HEK293 (cell line): ENCODE measurements around the gene PRSS53.
A peak's percentile ranks its signal among the peaks of the same experiment; 100 is the strongest.

ENCODE experiments used
- CTCF ChIA-PET: fragments of 350-600 bp; formaldehyde crosslinking; extraction: SDS; loops from one replicate; lab custom pipeline; 2021; ENCODE audit warnings: antibody characterized with exemption; lab: Yijun Ruan, JAX
- POLR2A ChIA-PET: fragments of 300-600 bp; formaldehyde crosslinking; extraction: SDS; loops from one replicate; lab custom pipeline; 2020; ENCODE audit warnings: antibody characterized with exemption, inconsistent platforms; lab: Yijun Ruan, JAX
- H3K27ac ChIP-seq: fragments of 200-500 bp; sonication (Bioruptor generic); 2 replicates; pipeline ENCODE4 v1.5.1; 2014; ENCODE audit warnings: low read depth, low read length, control low read depth, inconsistent platforms; ENCODE audit errors: extremely low read depth
- H3K36me3 ChIP-seq, 2 experiments: fragments of 200-500 bp in 1 of 2; sonication (Bioruptor generic) in 1 of 2; 1 replicate in 1 of 2; 2 replicates in 1 of 2; pipeline ENCODE4 v1.5.1; 2014 to 2017; ENCODE audit warnings: inconsistent platforms in 2 of 2, low read length in 2 of 2; ENCODE audit not compliant: control insufficient read depth in 2 of 2, insufficient read depth in 1 of 2
- H3K4me1 ChIP-seq: fragments of 200-500 bp; sonication (Bioruptor generic); 2 replicates; pipeline ENCODE4 v1.5.1; 2014; ENCODE audit warnings: mild to moderate bottlenecking, low read length, inconsistent platforms; ENCODE audit not compliant: control insufficient read depth, insufficient read depth
- H3K4me3 ChIP-seq: 2 replicates; pipeline ENCODE4 v1.5.1; 2011; ENCODE audit warnings: low read depth, mild to moderate bottlenecking, control low read depth, low read length, moderate library complexity
- H3K9me3 ChIP-seq: fragments of 200-500 bp; sonication (Bioruptor generic); 2 replicates; pipeline ENCODE4 v1.5.1; 2014; ENCODE audit warnings: low read depth, low read length, inconsistent platforms; ENCODE audit not compliant: control insufficient read depth, insufficient read depth
- FEZF1 ChIP-seq: fragments of 450-650 bp; formaldehyde crosslinking; IDR thresholded peaks from 2 replicates; pipeline ENCODE4 v1.5.1; 2016; ENCODE audit warnings: missing biosample characterization, missing genetic modification characterization
- HOXD13 ChIP-seq: sonication (generic); formaldehyde crosslinking; IDR thresholded peaks from 2 replicates; pipeline ENCODE4 v1.8.0; 2022; ENCODE audit warnings: missing genetic modification reagents, borderline replicate concordance
- PRDM1 ChIP-seq: fragments of 450-650 bp; formaldehyde crosslinking; IDR thresholded peaks from 2 replicates; pipeline ENCODE4; 2016; ENCODE audit warnings: missing biosample characterization, missing genetic modification characterization
- PRDM10 ChIP-seq: fragments of 450-650 bp; formaldehyde crosslinking; IDR thresholded peaks from 2 replicates; pipeline ENCODE4 v1.5.1; 2016; ENCODE audit warnings: missing biosample characterization, missing genetic modification characterization
- PRDM6 ChIP-seq: fragments of 450-650 bp; formaldehyde crosslinking; IDR thresholded peaks from 2 replicates; pipeline ENCODE4 v1.5.1; 2017; ENCODE audit warnings: missing biosample characterization, missing genetic modification characterization
- ZBTB20 ChIP-seq: fragments of 450-650 bp; formaldehyde crosslinking; IDR thresholded peaks from 2 replicates; pipeline ENCODE4 v1.5.1; 2016; ENCODE audit warnings: missing biosample characterization, missing genetic modification characterization
- ZBTB48 ChIP-seq: fragments of 450-650 bp; formaldehyde crosslinking; IDR thresholded peaks from 2 replicates; pipeline ENCODE4 v1.5.1; 2016; ENCODE audit warnings: missing biosample characterization, missing genetic modification characterization
- ZNF112 ChIP-seq: fragments of 450-650 bp; formaldehyde crosslinking; IDR thresholded peaks from 2 replicates; pipeline ENCODE4 v1.5.0; 2017; ENCODE audit warnings: missing biosample characterization, missing genetic modification characterization
- ZNF114 ChIP-seq: fragments of 450-650 bp; formaldehyde crosslinking; IDR thresholded peaks from 2 replicates; pipeline ENCODE4 v1.5.0; 2017; ENCODE audit warnings: missing biosample characterization, missing genetic modification characterization
- ZNF121 ChIP-seq: fragments of 450-650 bp; formaldehyde crosslinking; IDR thresholded peaks from 2 replicates; pipeline ENCODE4 v1.5.1; 2016; ENCODE audit warnings: missing biosample characterization, missing genetic modification characterization
- ZNF133 ChIP-seq: fragments of 450-650 bp; formaldehyde crosslinking; IDR thresholded peaks from 2 replicates; pipeline ENCODE4 v1.5.1; 2016; ENCODE audit warnings: missing biosample characterization, missing genetic modification characterization
- ZNF248 ChIP-seq: fragments of 450-650 bp; formaldehyde crosslinking; IDR thresholded peaks from 2 replicates; pipeline ENCODE4 v1.5.1; 2017; ENCODE audit warnings: missing biosample characterization, missing genetic modification characterization
- ZNF266 ChIP-seq: fragments of 450-650 bp; formaldehyde crosslinking; IDR thresholded peaks from 2 replicates; pipeline ENCODE4 v1.5.1; 2016; ENCODE audit warnings: missing biosample characterization, missing genetic modification characterization, low read depth
- ZNF292 ChIP-seq: fragments of 450-650 bp; formaldehyde crosslinking; IDR thresholded peaks from 2 replicates; pipeline ENCODE4 v1.5.1; 2016; ENCODE audit warnings: low read depth, missing biosample characterization, missing genetic modification characterization, borderline replicate concordance
- ZNF404 ChIP-seq: fragments of 450-650 bp; formaldehyde crosslinking; IDR thresholded peaks from 2 replicates; pipeline ENCODE4 v1.5.1; 2017; ENCODE audit warnings: missing biosample characterization, missing genetic modification characterization
- ZNF544 ChIP-seq: fragments of 450-650 bp; formaldehyde crosslinking; IDR thresholded peaks from 2 replicates; pipeline ENCODE4 v1.5.0; 2017; ENCODE audit warnings: missing biosample characterization, missing genetic modification characterization
- ZNF660 ChIP-seq: fragments of 450-650 bp; IDR thresholded peaks from 2 replicates; pipeline ENCODE4 v1.5.1; 2018; ENCODE audit warnings: missing biosample characterization, mild to moderate bottlenecking, missing genetic modification characterization
- ZNF677 ChIP-seq: fragments of 450-650 bp; IDR thresholded peaks from 2 replicates; pipeline ENCODE4 v1.5.0; 2018; ENCODE audit warnings: missing biosample characterization, mild to moderate bottlenecking, missing genetic modification characterization, moderate library complexity
- ZNF707 ChIP-seq: fragments of 450-650 bp; formaldehyde crosslinking; IDR thresholded peaks from 2 replicates; pipeline ENCODE4 v1.5.1; 2016; ENCODE audit warnings: missing biosample characterization, missing genetic modification characterization
- ZSCAN16 ChIP-seq: fragments of 450-650 bp; formaldehyde crosslinking; IDR thresholded peaks from 2 replicates; pipeline ENCODE4 v1.5.1; 2016; ENCODE audit warnings: missing biosample characterization, missing genetic modification characterization
- ZSCAN18 ChIP-seq: fragments of 450-650 bp; formaldehyde crosslinking; IDR thresholded peaks from 2 replicates; pipeline ENCODE4 v1.5.1; 2016; ENCODE audit warnings: missing biosample characterization, missing genetic modification characterization

Gene PRSS53

GRCh38 chr16:31114468-31114867 lies 25.7 kb upstream of the PRSS53 start:
- POLR2A ChIA-PET: interaction anchor here (0.7 kb wide), 1 partner anchor 324 kb away, joined by 4 read pairs; no protein-coding TSS in a partner anchor

GRCh38 chr16:31113121-31114120 lies 24.7 kb upstream of the PRSS53 start:
- ChIA-PET CTCF (interaction anchor here (3.4 kb wide), 1 partner anchor 29 kb away, joined by 12 read pairs; no protein-coding TSS in a partner anchor), POLR2A (interaction anchor here (0.8 kb wide), 1 partner anchor 13 kb away, joined by 6 read pairs; no protein-coding TSS in a partner anchor)
- TF ChIP-seq ZNF707 (tag by site-specific recombination) (no peak), HOXD13 (no peak), PRDM1 (tag by site-specific recombination) (0 out of 2 replicates have a peak, but pooled peaks have one; percentile 17), ZNF121 (peak; percentile 82), FEZF1 (tag by site-specific recombination) (no peak), PRDM10 (peak; percentile 80), ZNF133 (no peak)
- H3K4me1 ChIP-seq: peaks cover 4% of the 10 kb centered on the region
- peaks cover 0 to 43% of the 10 kb centered on the region in 2 experiments; a peak in 1 of 3 replicates for H3K36me3 ChIP-seq
- no peak overlapping the region for H3K4me3 ChIP-seq
- no peaks in the 10 kb centered on the region for H3K9me3 ChIP-seq
- H3K27ac ChIP-seq: no peak overlapping the region; the same call in 1 of the 2 replicates

More at GRCh38 chr16:31114468-31114867, 25.7 kb upstream of the PRSS53 start:
- no peak overlapping the region; the same call in 1 of the 2 replicates for H3K27ac ChIP-seq
- CTCF ChIA-PET: interaction anchor here (3.4 kb wide), 1 partner anchor 28 kb away, joined by 12 read pairs; no protein-coding TSS in a partner anchor
- TF ChIP-seq ZSCAN18 (tag by site-specific recombination): no peak
- TF ChIP-seq ZNF677: no peak
- TF ChIP-seq PRDM6 (tag by site-specific recombination): no peak
- no peak for TF ChIP-seq ZBTB20 (tag by site-specific recombination)
- TF ChIP-seq ZNF114 (tag by site-specific recombination): no peak
- H3K4me3 ChIP-seq: no peak overlapping the region
- H3K36me3 ChIP-seq: peaks cover 6 to 50% of the 10 kb centered on the region in 2 experiments; a peak in 2 of 3 replicates
- no peaks in the 10 kb centered on the region for H3K9me3 ChIP-seq
- H3K4me1 ChIP-seq: peaks cover 4% of the 10 kb centered on the region

GRCh38 chr16:31112711-31113110 lies 24.0 kb upstream of the PRSS53 start:
- no peaks in the 10 kb centered on the region for H3K9me3 ChIP-seq
- TF ChIP-seq ZSCAN16 (tag by site-specific recombination) (no peak), ZBTB48 (no peak), ZNF404 (tag by site-specific recombination) (no peak), ZNF266 (tag by site-specific recombination) (no peak), ZNF292 (tag by site-specific recombination) (no peak), ZNF660 (tag by site-specific recombination) (no peak), ZNF112 (tag by site-specific recombination) (no peak), ZNF248 (tag by site-specific recombination) (no peak), ZNF544 (tag by site-specific recombination) (no peak), ZNF121 (no peak)
- no peak overlapping the region for H3K27ac ChIP-seq
- H3K4me1 ChIP-seq: no peaks in the 10 kb centered on the region; the same call in none of the 2 replicates
- peaks cover 0 to 43% of the 10 kb centered on the region in 2 experiments; a peak in 1 of 3 replicates for H3K36me3 ChIP-seq
- POLR2A ChIA-PET: no interaction called here
- CTCF ChIA-PET: interaction anchor here (3.4 kb wide), 1 partner anchor 30 kb away, joined by 12 read pairs; no protein-coding TSS in a partner anchor
- H3K4me3 ChIP-seq: no peak overlapping the region
